A549 treated with RU486 at 1 μM for 4 hours (cell line): ENCODE results near the gene ALDH5A1. TPM values are rescaled to one million over a fixed set of nuclear protein-coding genes. Genes with fewer than 3 reads are reported as not detected.

Source experiments
- total RNA-seq: library from RNA; stranded (reverse); fragments of 200-300 nt; extraction: Qiagen RNA extraction; gene quantifications from 5 replicates; pipeline ENCODE4 v1.2.3, GENCODE V29; 2022; ENCODE audit warnings: low read depth

Gene ALDH5A1
- total RNA-seq: 6.1 to 8.3 TPM (median 7.6 TPM) in 5 replicates

GRCh38 chr6:24494821-24495795 lies at the start of gene ALDH5A1:
ALDH5A1 (plus strand) TSS chr6:24494969; CDS start chr6:24494997, 28 bp downstream.

DNA sequence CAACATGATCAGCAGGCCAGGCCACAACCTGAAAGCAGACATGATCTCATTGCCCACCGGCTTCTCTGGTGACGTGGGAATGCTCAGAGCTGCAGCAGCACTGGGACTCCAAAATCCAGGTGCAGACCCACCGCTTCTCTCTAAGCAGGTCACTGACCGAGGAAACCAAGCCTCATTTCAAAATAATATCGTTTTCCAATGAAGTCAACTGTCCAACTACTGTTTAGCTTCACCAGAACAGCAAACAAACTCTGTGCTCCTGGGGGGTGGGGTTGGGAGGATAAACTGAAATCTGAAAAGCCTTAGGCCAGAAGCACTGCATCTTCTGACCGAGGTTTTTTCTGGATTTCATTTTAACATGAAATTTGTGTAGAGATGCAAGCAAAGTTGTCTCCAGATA lies 5.3 kb upstream of the ALDH5A1 start, which contains the start of gene GPLD1:
Gene GPLD1, minus strand, starts transcription at position 109 of the 400 bp plus-strand sequence. Its CDS starts 67 bp downstream, at position 42.

Other genes with a start within 250 kb of the ALDH5A1 start
- gene DCDC2, start 136.9 kb upstream of the ALDH5A1 start, total RNA-seq: 3.0 to 4.3 TPM (median 3.3 TPM) in 5 replicates
- gene MRS2, start 92.0 kb upstream of the ALDH5A1 start, total RNA-seq: 16.7 to 21.7 TPM (median 21.1 TPM) in 5 replicates
- 1.1 to 1.3 TPM (median 1.1 TPM) in 5 replicates for gene GPLD1, start 5.4 kb upstream of the ALDH5A1 start, total RNA-seq
- gene KIAA0319, start 151.2 kb downstream of the ALDH5A1 start, total RNA-seq: 2.6 to 3.2 TPM (median 2.9 TPM) in 5 replicates
- 33.7 to 49.6 TPM (median 45.5 TPM) in 5 replicates for gene TDP2, start 171.9 kb downstream of the ALDH5A1 start, total RNA-seq
- gene ACOT13, start 172.1 kb downstream of the ALDH5A1 start, total RNA-seq: 18.6 to 34.0 TPM (median 25.7 TPM) in 5 replicates
- 49.3 to 61.2 TPM (median 52.0 TPM) in 5 replicates for gene C6orf62, start 224.2 kb downstream of the ALDH5A1 start, total RNA-seq